Testis (tissue), 3 donors: ENCODE results near the gene SLC4A5. TPM values are rescaled to one million over a fixed set of nuclear protein-coding genes. Genes with fewer than 3 reads are reported as not detected.

Experiments
- DNase-seq: peaks from one replicate; pipeline ENCODE4 v3.0.0-alpha.2; 2019
- H3K27ac ChIP-seq, 2 donors: fragments of 200-600 bp; sonication (generic); one replicate each; pipeline ENCODE4 v1.5.1; 2019
- H3K27me3 ChIP-seq: fragments of 200-600 bp; sonication (generic); one replicate; pipeline ENCODE4 v1.5.1; 2019
- H3K36me3 ChIP-seq: fragments of 200-600 bp; sonication (generic); one replicate; pipeline ENCODE4 v1.5.1; 2017; ENCODE audit warnings: low read depth; ENCODE audit errors: missing control alignments
- H3K4me1 ChIP-seq: fragments of 200-600 bp; sonication (generic); one replicate; pipeline ENCODE4 v1.5.1; 2019
- H3K4me3 ChIP-seq, 2 donors: fragments of 200-600 bp; sonication (generic); one replicate each; pipeline ENCODE4 v1.5.1; 2017 to 2019
- H3K9me3 ChIP-seq: fragments of 200-600 bp; sonication (generic); one replicate; pipeline ENCODE4 v1.5.1; 2017
- POLR2A ChIP-seq: fragments of 450-650 bp; IDR thresholded peaks from one replicate; pipeline ENCODE4 v1.6.1; 2017; ENCODE audit warnings: antibody characterized with exemption, mild to moderate bottlenecking, moderate library complexity
- WGBS, 2 donors: methylation state at CpG; one replicate each; pipeline ENCODE4 v1.1.5; 2018; 5-methylcytosine and 5-hydroxymethylcytosine counted together
- intact Hi-C: fragments of 100-400 bp; cut with DNase I; formaldehyde crosslinking; loops from one replicate; pipeline ENCODE4 v1.15.1; 2023; ENCODE audit warnings: low total_unique reads
- polyA plus RNA-seq: library from polyadenylated mRNA; stranded (reverse); fragments of 350-450 nt; fragmentation: Illumina TruSeq; extraction: RNeasy Lipid Tissue Mini Kit (QIAGEN cat#74804); gene quantifications from one replicate; pipeline ENCODE4 v1.2.3, GENCODE V29; 2014; ENCODE audit warnings: low read depth, low replicate concordance; ENCODE audit not compliant: insufficient read depth
- total RNA-seq, 2 donors: library from RNA; depleted of rRNA; stranded (reverse); fragments of >200 nt; gene quantifications; one replicate each; pipeline ENCODE4 v1.2.3, GENCODE V29; 2016
- TF ChIP-seq, protein P1 (sequence below), 3 experiments: fragments of 450-650 bp in 2 of 3; fragments of 200-600 bp in 1 of 3; sonication (generic) in 1 of 3; IDR thresholded peaks; one replicate each; pipeline ENCODE4 v1.5.1; 2016 to 2019; ENCODE audit warnings: antibody characterized with exemption in 3 of 3, mild to moderate bottlenecking in 2 of 3, moderate library complexity in 1 of 3

SLC4A5 gene
- total and polyA plus RNA-seq, 3 donors from 2014 or later: 40.3 to 188 (median 113) TPM

GRCh38 chr2:74390606-74391005, 47.4 kb upstream of the SLC4A5 start:
- H3K36me3 ChIP-seq: no peaks in the 10 kb centered on the region
- H3K4me3 ChIP-seq: peak overlapping the region; percentile 95 to 98
- H3K27me3 ChIP-seq: no peaks in the 10 kb centered on the region
- no peak for TF ChIP-seq POLR2A
- TF ChIP-seq, protein P1, sequence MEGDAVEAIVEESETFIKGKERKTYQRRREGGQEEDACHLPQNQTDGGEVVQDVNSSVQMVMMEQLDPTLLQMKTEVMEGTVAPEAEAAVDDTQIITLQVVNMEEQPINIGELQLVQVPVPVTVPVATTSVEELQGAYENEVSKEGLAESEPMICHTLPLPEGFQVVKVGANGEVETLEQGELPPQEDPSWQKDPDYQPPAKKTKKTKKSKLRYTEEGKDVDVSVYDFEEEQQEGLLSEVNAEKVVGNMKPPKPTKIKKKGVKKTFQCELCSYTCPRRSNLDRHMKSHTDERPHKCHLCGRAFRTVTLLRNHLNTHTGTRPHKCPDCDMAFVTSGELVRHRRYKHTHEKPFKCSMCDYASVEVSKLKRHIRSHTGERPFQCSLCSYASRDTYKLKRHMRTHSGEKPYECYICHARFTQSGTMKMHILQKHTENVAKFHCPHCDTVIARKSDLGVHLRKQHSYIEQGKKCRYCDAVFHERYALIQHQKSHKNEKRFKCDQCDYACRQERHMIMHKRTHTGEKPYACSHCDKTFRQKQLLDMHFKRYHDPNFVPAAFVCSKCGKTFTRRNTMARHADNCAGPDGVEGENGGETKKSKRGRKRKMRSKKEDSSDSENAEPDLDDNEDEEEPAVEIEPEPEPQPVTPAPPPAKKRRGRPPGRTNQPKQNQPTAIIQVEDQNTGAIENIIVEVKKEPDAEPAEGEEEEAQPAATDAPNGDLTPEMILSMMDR (IDR thresholded peaks at IDR 0.05): no peak
- no peak for DNase-seq
- 21 to 25% methylated on average over 5 of the region's 5 CpGs for WGBS, 2 donors
- intact Hi-C loops: no loop called here
- peaks cover 15% of the 10 kb centered on the region for H3K4me1 ChIP-seq
- no peak overlapping the region for H3K27ac ChIP-seq
- no peaks in the 10 kb centered on the region for H3K9me3 ChIP-seq

DNA sequence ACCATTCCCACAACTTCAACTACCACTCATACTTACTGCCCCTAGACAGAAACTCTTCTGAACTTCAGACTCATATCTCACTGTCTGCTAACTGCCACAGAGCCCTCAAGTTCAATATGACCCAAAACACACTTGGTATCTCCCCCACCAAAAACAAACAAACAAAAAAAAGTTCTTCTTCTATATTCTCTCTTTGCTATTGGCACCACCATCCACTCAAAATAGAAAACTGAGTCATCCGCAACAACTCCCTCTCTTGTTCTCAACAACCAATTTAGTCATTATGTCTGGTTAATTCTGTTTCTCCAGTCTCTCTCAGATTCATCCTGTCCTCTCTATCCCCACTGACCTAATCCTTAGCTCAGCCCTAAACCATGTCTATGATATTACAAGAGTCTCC, 44.1 kb upstream of the SLC4A5 start:
- Histone ChIP-seq H3K4me3 (no peak overlapping the region), H3K4me1 (peaks cover 30% of the 10 kb centered on the region), H3K27me3 (no peaks in the 10 kb centered on the region), H3K36me3 (no peaks in the 10 kb centered on the region), H3K9me3 (no peaks in the 10 kb centered on the region), H3K27ac (no peak overlapping the region)
- DNase-seq: no peak
- TF ChIP-seq, protein P1 (IDR thresholded peaks at IDR 0.05): no peak
- TF ChIP-seq POLR2A: no peak
- intact Hi-C loops: no loop called here
- 80 to 89% methylated on average over 1 of the region's 1 CpG for WGBS, 2 donors

GRCh38 chr2:74385396-74385795, 42.2 kb upstream of the SLC4A5 start:
- H3K4me3 ChIP-seq: no peak overlapping the region
- WGBS, 2 donors: 77% methylated on average over 5 to 8 of the region's 8 CpGs
- intact Hi-C loops: no loop called here
- H3K36me3 ChIP-seq: no peaks in the 10 kb centered on the region
- H3K9me3 ChIP-seq: no peaks in the 10 kb centered on the region
- TF ChIP-seq, protein P1 (IDR thresholded peaks at IDR 0.05): no peak
- no peak for TF ChIP-seq POLR2A
- H3K4me1 ChIP-seq: peaks cover 27% of the 10 kb centered on the region
- no peak overlapping the region for H3K27ac ChIP-seq
- no peak for DNase-seq
- H3K27me3 ChIP-seq: no peaks in the 10 kb centered on the region

DNA sequence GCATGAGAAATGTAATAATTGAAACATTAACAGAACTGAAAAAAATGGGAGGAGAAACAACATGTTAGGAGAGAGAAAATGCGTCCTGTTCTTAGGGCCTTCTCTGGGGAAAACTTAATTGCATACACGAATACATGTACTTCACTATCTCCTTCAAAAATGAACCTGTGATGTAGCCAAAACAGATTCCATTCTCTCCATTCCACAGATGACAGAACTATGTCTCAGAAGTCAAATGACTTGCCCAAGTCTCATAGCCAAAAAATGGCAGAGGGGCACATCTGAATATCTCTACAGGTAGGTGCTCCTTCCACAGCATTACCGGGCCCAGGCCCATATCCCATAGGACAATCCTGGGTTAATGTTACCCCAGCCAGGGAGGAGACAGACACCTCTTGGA, 40.8 kb upstream of the SLC4A5 start:
- intact Hi-C loops: no loop called here
- H3K4me1 ChIP-seq: peaks cover 31% of the 10 kb centered on the region
- WGBS, 2 donors: 52 to 56% methylated on average over 3 of the region's 3 CpGs
- H3K27me3 ChIP-seq: no peaks in the 10 kb centered on the region
- TF ChIP-seq, protein P1 (IDR thresholded peaks at IDR 0.05): no peak
- TF ChIP-seq POLR2A: no peak
- H3K4me3 ChIP-seq: no peak overlapping the region
- no peak for DNase-seq
- no peaks in the 10 kb centered on the region for H3K36me3 ChIP-seq
- H3K27ac ChIP-seq: no peak overlapping the region
- H3K9me3 ChIP-seq: no peaks in the 10 kb centered on the region

DNA sequence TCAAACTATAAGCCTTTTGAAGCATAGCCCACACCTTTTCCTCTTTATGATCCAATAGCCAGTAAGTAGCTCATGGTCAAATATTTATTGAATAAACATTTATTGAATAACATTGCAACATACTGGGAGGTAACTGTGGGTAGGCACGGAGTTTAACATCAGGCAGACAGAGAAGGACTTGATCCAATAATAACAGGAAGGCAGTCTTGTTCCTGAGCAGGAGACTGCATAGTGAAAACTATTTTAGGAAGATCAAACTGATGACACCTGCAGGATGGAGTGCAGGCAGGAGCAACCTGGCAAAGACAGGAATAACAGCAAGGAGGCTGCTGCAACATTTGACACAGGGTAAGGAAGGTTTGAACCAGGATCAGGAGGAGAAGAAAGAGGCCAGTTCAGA, 40.0 kb upstream of the SLC4A5 start:
- DNase-seq: no peak
- TF ChIP-seq POLR2A: no peak
- TF ChIP-seq, protein P1 (IDR thresholded peaks at IDR 0.05): no peak
- Histone ChIP-seq H3K27me3 (no peaks in the 10 kb centered on the region), H3K9me3 (no peaks in the 10 kb centered on the region), H3K4me1 (peaks cover 34% of the 10 kb centered on the region), H3K36me3 (no peaks in the 10 kb centered on the region), H3K27ac (no peak overlapping the region), H3K4me3 (no peak overlapping the region)
- intact Hi-C loops: no loop called here
- 26 to 31% methylated on average over 1 of the region's 1 CpG for WGBS, 2 donors
